Effector memory CD8-positive, alpha-beta T cell (primary cell): Measurements from ENCODE around the gene EHBP1.

Experiments
- ATAC-seq: fragments of 150-1000 bp; cut with Tn5 transposase; replicated peaks from 2 replicates; pipeline ENCODE4 v1.10.0; 2021; ENCODE audit warnings: mild to moderate bottlenecking, moderate library complexity
- DNase-seq, 3 experiments: peaks; one replicate each; pipeline ENCODE4 v3.0.0; 2021
- H3K27ac Mint-ChIP-seq, 2 donors: one replicate each; pipeline ENCODE4 v1.8.0; 2022; ENCODE audit warnings: mild to moderate bottlenecking in 2 of 2, mixed read lengths in 2 of 2, moderate library complexity in 2 of 2
- H3K27me3 Mint-ChIP-seq, 2 donors: one replicate each; pipeline ENCODE4 v1.8.0; 2022; ENCODE audit warnings: mixed read lengths in 2 of 2
- H3K36me3 Mint-ChIP-seq: one replicate; pipeline ENCODE4 v1.8.0; 2022; ENCODE audit warnings: mild to moderate bottlenecking, moderate library complexity, mixed read lengths; ENCODE audit not compliant: insufficient read depth
- H3K4me1 Mint-ChIP-seq, 2 donors: one replicate each; pipeline ENCODE4 v1.8.0; 2022; ENCODE audit warnings: low read depth in 2 of 2, mixed read lengths in 2 of 2
- H3K4me3 Mint-ChIP-seq, 2 donors: one replicate each; pipeline ENCODE4 v1.8.0; 2022; ENCODE audit warnings: mild to moderate bottlenecking in 2 of 2, mixed read lengths in 2 of 2, moderate library complexity in 2 of 2
- H3K9me3 Mint-ChIP-seq, 2 donors: one replicate each; pipeline ENCODE4 v1.8.0; 2022; ENCODE audit warnings: mixed read lengths in 2 of 2

The EHBP1 gene

GRCh38 chr2:62884086-62884485 lies 178.6 kb downstream of the EHBP1 start:
- Mint-ChIP-seq H3K27me3 (no peaks in the 10 kb centered on the region), H3K36me3 (peaks cover 3% of the 10 kb centered on the region)

GRCh38 chr2:62884514-62884913 lies 179.0 kb downstream of the EHBP1 start:
- DNase-seq (no peak), ATAC-seq (no peak)
- no peaks in the 10 kb centered on the region for H3K27me3 Mint-ChIP-seq
- peaks cover 0 to 2% of the 10 kb centered on the region in 2 donors for H3K9me3 Mint-ChIP-seq
- no peak overlapping the region for H3K27ac Mint-ChIP-seq
- H3K4me1 Mint-ChIP-seq, result no peaks in the 10 kb centered on the region
- H3K36me3 Mint-ChIP-seq, result peaks cover 3% of the 10 kb centered on the region
- H3K4me3 Mint-ChIP-seq, result no peak overlapping the region

More at GRCh38 chr2:62884086-62884485, 178.6 kb downstream of the EHBP1 start:
- Mint-ChIP-seq H3K4me3 (no peak overlapping the region), H3K27ac (no peak overlapping the region), H3K9me3 (peaks cover 0 to 2% of the 10 kb centered on the region in 2 donors), H3K4me1 (no peaks in the 10 kb centered on the region)
- no peak for DNase-seq
- no peak for ATAC-seq

- Mint-ChIP-seq H3K36me3 (no peaks in the 10 kb centered on the region), H3K27me3 (no peaks in the 10 kb centered on the region), H3K4me1 (no peaks in the 10 kb centered on the region), H3K4me3 (no peak overlapping the region), H3K27ac (no peak overlapping the region), H3K9me3 (no peaks in the 10 kb centered on the region)
- DNase-seq, result no peak
- ATAC-seq, result no peak
These were observed 189.6 kb downstream of the EHBP1 start for GRCh38 chr2:62894966-62895631.

- Mint-ChIP-seq H3K9me3 (no peaks in the 10 kb centered on the region), H3K36me3 (no peaks in the 10 kb centered on the region), H3K4me1 (no peaks in the 10 kb centered on the region), H3K27me3 (no peaks in the 10 kb centered on the region), H3K4me3 (no peak overlapping the region), H3K27ac (no peak overlapping the region)
- DNase-seq (no peak), ATAC-seq (no peak)
These were observed 190.1 kb downstream of the EHBP1 start for GRCh38 chr2:62895632-62896009.

GRCh38 chr2:62897187-62897827 lies 191.8 kb downstream of the EHBP1 start:
- no peak overlapping the region for H3K27ac Mint-ChIP-seq
- H3K4me1 Mint-ChIP-seq, result no peaks in the 10 kb centered on the region
- H3K27me3 Mint-ChIP-seq, result no peaks in the 10 kb centered on the region
- no peaks in the 10 kb centered on the region for H3K9me3 Mint-ChIP-seq
- DNase-seq (no peak), ATAC-seq (no peak)
- H3K36me3 Mint-ChIP-seq, result no peaks in the 10 kb centered on the region
- H3K4me3 Mint-ChIP-seq, result no peak overlapping the region

GRCh38 chr2:62904344-62904743 lies 198.8 kb downstream of the EHBP1 start:
- Mint-ChIP-seq H3K4me1 (peaks cover 0 to 6% of the 10 kb centered on the region in 2 donors), H3K36me3 (no peaks in the 10 kb centered on the region), H3K27ac (no peak overlapping the region), H3K27me3 (no peaks in the 10 kb centered on the region), H3K4me3 (no peak overlapping the region), H3K9me3 (no peaks in the 10 kb centered on the region)
- ATAC-seq, result no peak
- DNase-seq, result no peak

- Mint-ChIP-seq H3K9me3 (no peaks in the 10 kb centered on the region), H3K27me3 (no peaks in the 10 kb centered on the region), H3K36me3 (no peaks in the 10 kb centered on the region), H3K4me3 (no peak overlapping the region), H3K27ac (peak overlapping the region in 1 of 2 donors; percentile 16), H3K4me1 (peaks cover 0 to 6% of the 10 kb centered on the region in 2 donors)
- DNase-seq (no peak), ATAC-seq (no peak)
These were observed 202.6 kb downstream of the EHBP1 start for GRCh38 chr2:62908145-62908544.

- no peak for ATAC-seq
- H3K9me3 Mint-ChIP-seq, result no peaks in the 10 kb centered on the region
- no peaks in the 10 kb centered on the region for H3K4me1 Mint-ChIP-seq
- H3K4me3 Mint-ChIP-seq, result no peak overlapping the region
- peak overlapping the region; percentile 29 to 54 for H3K27ac Mint-ChIP-seq
- no peaks in the 10 kb centered on the region for H3K36me3 Mint-ChIP-seq
- H3K27me3 Mint-ChIP-seq, result no peaks in the 10 kb centered on the region
- no peak for DNase-seq
These were observed 207.8 kb downstream of the EHBP1 start for GRCh38 chr2:62913311-62913710.

- no peaks in the 10 kb centered on the region for H3K27me3 Mint-ChIP-seq
- H3K4me1 Mint-ChIP-seq, result no peaks in the 10 kb centered on the region
- no peak overlapping the region for H3K27ac Mint-ChIP-seq
- peaks cover 5 to 17% of the 10 kb centered on the region in 2 donors for H3K9me3 Mint-ChIP-seq
- ATAC-seq (no peak), DNase-seq (no peak)
- no peak overlapping the region for H3K4me3 Mint-ChIP-seq
- peaks cover 4% of the 10 kb centered on the region for H3K36me3 Mint-ChIP-seq
These were observed 213.5 kb downstream of the EHBP1 start for GRCh38 chr2:62919041-62919440.

- no peak for ATAC-seq
- Mint-ChIP-seq H3K27ac (no peak overlapping the region), H3K9me3 (peaks cover 5 to 27% of the 10 kb centered on the region in 2 donors), H3K27me3 (no peaks in the 10 kb centered on the region), H3K36me3 (peaks cover 4% of the 10 kb centered on the region), H3K4me1 (no peaks in the 10 kb centered on the region), H3K4me3 (no peak overlapping the region)
- DNase-seq, result no peak
These were observed 214.6 kb downstream of the EHBP1 start for GRCh38 chr2:62920070-62920469.

GRCh38 chr2:62923242-62923641 lies 217.7 kb downstream of the EHBP1 start:
- H3K36me3 Mint-ChIP-seq, result peaks cover 4% of the 10 kb centered on the region
- no peak overlapping the region for H3K4me3 Mint-ChIP-seq
- no peaks in the 10 kb centered on the region for H3K27me3 Mint-ChIP-seq
- H3K9me3 Mint-ChIP-seq, result peaks cover 5 to 27% of the 10 kb centered on the region in 2 donors
- no peak for DNase-seq
- H3K27ac Mint-ChIP-seq, result no peak overlapping the region
- no peaks in the 10 kb centered on the region for H3K4me1 Mint-ChIP-seq
- no peak for ATAC-seq

GRCh38 chr2:62923881-62924280 lies 218.4 kb downstream of the EHBP1 start:
- no peak overlapping the region for H3K4me3 Mint-ChIP-seq
- H3K9me3 Mint-ChIP-seq, result peaks cover 5 to 27% of the 10 kb centered on the region in 2 donors
- peaks cover 4% of the 10 kb centered on the region for H3K36me3 Mint-ChIP-seq
- DNase-seq, result no peak
- ATAC-seq, result no peak
- H3K27ac Mint-ChIP-seq, result no peak overlapping the region
- H3K4me1 Mint-ChIP-seq, result no peaks in the 10 kb centered on the region
- H3K27me3 Mint-ChIP-seq, result no peaks in the 10 kb centered on the region

GRCh38 chr2:62928015-62928414 lies 222.5 kb downstream of the EHBP1 start:
- no peak for DNase-seq
- no peak for ATAC-seq
- H3K4me3 Mint-ChIP-seq, result no peak overlapping the region
- no peak overlapping the region for H3K27ac Mint-ChIP-seq
- no peaks in the 10 kb centered on the region for H3K36me3 Mint-ChIP-seq
- peaks cover 0 to 17% of the 10 kb centered on the region in 2 donors for H3K9me3 Mint-ChIP-seq
- H3K4me1 Mint-ChIP-seq, result peaks cover 0 to 2% of the 10 kb centered on the region in 2 donors
- no peaks in the 10 kb centered on the region for H3K27me3 Mint-ChIP-seq

GRCh38 chr2:62931536-62931935 lies 226.0 kb downstream of the EHBP1 start:
- DNase-seq (no peak), ATAC-seq (no peak)
- no peaks in the 10 kb centered on the region for H3K27me3 Mint-ChIP-seq
- no peak overlapping the region for H3K27ac Mint-ChIP-seq
- no peak overlapping the region for H3K4me3 Mint-ChIP-seq
- peaks cover 0 to 2% of the 10 kb centered on the region in 2 donors for H3K4me1 Mint-ChIP-seq
- H3K36me3 Mint-ChIP-seq, result no peaks in the 10 kb centered on the region
- H3K9me3 Mint-ChIP-seq, result no peaks in the 10 kb centered on the region
